HL-60/S4 treated with retinoic acid at 250 ng/mL for 4 days and 3 days (cell line): Measurements from ENCODE around the gene NABP2.

Source experiments
- in situ Hi-C: fragments of 300-500 bp; cut with MboI; formaldehyde crosslinking; loops from 2 replicates; pipeline ENCODE4 v1.7.0; 2022; ENCODE audit warnings: low sequenced_read_pairs

The NABP2 gene

DNA sequence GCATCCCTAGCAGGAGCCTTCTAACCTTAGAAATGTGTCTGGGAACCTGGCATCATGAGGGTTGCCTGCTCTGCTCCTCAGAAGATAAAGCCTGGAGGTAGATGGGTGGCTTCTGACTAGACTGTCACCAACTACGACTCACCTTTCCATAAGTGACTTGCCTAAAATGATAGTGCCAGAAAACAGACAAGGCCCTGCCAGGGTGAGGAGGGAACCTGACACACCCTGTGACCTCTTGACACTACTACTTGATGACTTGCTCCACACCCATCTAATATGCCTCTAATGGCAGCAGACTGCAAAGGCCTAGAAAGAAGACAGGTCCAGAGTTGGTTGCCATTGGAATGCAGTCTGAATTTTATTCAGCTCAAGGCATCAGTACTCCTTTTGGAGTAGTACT is 11.8 kb upstream of the NABP2 start:
- in situ Hi-C loops, result no loop called here

DNA sequence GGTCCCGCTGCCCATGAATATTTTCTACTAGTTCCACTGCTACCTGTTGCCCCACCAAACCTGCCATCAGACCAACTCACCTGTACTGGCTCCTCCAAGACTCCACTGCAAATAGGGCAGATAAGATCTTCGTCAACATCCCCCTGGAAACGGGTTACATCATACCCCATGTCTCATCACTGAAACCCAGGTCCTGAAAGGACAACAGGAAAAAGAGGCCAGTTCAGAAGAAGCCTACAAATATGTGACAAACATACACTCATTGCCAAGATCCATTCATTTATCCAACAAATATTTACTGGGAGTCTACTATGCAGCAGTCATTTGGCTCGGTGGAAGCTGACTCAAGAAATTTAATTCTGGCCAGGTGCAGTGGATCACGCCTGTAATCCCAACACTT is 10.3 kb upstream of the NABP2 start:
- in situ Hi-C loops, result no loop called here

DNA sequence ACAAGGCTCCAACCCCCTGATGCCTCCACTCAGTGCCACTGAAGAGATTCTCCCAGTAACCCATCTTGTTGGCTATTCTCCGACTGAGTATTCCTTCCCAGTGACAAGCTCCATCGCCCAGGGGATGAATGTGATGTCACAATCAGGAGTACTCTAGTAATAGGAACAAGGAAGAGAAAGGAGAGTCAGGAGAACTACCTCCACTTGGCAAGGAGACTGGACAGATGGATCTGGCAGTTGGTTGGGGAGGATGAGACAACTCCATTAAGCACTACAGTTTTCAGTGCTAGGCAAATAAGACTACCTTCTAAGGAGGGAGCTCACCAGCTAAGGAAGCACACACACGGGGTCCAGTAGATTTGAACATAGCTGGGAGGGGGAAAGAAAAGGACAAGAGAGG is 7.7 kb upstream of the NABP2 start:
- in situ Hi-C loops, result no loop called here

DNA sequence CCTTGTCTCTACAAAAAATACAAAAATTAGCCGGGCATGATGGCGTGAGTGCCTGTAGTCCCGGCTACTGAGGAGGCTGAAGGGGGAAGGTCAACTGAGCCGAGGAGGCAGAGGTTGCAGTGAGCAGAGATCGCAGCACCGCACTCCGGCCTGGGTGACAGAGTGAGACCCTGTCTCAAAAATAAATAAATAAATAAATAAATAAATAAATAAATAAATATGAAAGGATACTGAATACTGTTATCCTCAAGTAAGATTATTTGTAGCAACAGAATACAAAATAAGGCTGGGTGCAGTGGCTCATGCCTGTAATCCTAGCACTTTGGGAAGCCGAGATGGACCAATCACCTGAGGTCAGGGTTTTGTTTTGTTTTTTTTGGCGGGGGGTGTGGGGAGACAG is 4.3 kb upstream of the NABP2 start:
- in situ Hi-C loops, result no loop called here

DNA sequence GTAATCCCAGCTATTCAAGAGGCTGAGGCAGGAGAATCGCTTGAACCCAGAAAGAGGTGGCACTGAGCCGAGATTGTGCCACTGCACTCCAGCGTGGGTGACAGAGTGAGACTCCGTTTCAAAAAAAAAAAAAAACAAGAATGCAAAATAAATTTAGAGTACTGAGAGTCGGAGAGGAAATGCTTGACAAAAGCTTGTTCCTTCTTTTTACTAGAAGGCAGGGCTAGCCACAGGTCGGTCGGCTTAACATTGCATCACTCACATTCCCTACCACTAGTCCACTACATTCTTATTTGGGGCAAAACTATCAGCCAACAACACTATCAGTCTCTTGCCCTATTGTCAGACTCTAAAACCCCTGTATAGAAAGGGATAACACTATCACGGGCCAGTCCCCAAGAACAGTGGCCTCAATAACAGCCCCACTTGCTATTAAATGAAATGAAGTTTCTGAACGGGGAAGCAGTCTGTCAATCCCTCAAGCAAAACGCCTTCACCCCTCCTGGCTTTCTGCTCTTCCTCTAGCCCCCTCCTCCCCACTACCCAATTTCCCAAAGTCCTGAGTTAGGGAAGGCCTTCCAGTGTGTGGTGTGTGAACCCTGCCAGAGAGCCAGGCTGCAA is 3.4 kb upstream of the NABP2 start:
- in situ Hi-C loops, result no loop called here

DNA sequence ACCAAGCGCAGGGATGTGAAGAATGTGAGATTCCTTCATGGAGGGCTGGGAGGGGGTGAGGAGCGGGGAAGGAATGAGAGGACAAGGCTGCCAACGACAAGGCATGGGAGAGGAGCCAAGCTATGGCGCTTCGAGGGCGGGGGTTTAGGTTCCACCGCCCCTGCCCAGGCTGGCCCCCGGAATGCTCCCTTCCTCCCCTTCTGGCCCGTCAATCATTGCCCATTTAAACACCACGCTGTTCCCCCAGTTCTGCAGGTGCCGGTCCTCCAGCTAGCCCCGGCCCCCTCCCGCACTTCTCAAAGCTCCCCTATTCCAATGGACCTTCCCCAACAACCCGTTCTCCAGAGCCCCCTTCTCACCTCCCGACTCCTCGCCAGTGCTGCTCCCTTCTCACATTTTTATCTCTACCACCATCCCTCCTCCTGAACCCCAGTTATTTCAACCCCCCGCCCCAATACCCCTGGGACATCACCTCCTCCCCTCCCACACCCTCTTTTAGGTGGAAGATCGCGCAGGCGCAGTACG is 2.8 kb upstream of the NABP2 start:
- in situ Hi-C loops, result no loop called here

DNA sequence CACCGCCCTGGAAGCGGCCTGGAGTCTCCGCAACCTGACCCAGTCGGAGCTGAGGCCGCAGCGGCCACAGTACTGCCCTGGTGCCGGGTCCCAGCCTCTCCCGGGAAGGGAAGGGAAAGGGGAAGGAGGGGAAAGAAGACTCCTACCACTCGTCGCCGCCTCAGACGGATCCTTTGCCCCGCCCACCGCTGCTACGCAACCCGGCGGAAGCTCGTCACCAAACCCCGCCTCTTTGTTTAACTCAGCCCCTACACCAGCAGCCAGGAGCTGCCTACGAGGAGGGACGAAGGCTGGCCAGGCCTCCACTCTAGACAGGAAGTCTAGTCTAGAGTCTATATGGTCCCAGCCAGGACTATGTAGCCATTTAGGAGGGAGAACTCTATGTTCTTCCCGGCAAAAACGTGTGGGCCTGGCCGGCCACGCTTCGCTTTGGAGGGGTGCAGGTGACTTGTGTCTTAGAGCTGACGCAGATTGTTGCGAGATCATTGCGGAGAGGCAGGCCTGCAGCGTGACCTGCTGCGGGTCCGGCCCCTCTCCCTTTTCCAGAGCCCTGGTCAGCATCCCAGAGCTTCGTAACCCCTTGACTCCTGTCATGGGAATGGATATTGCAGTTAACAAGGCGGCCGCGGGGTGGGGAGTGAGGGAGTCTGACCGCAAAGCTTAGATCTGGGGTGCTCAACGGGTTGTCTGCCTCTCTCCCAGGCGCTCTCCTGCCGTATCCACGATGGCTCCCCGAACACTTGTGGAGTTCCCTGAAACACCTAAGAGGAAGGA is 2.2 kb upstream of the NABP2 start, which contains the start of gene RNF41:
TSS of gene RNF41 (minus strand) at position 166 of the 774 bp plus-strand sequence. CDS start 7,875 bp downstream, outside the sequence.
- in situ Hi-C loops, result no loop called here

DNA sequence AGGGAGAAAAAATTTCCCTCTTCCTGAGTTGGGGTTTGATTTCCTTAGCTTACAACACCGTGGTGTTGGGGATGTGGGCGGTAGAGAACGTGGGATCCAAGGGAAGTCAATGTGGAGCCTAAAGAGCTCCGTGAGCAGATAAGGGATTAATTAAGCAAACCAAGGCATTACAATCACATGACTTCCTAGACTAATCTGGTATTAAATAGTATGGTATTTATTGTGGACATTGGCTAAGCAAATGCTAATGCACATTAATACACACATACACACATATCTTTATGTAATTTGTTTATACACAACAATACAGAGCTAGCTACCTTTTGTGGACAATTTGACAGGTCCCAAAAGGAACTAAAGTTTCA is 1.6 kb upstream of the NABP2 start:
- in situ Hi-C loops, result no loop called here

DNA sequence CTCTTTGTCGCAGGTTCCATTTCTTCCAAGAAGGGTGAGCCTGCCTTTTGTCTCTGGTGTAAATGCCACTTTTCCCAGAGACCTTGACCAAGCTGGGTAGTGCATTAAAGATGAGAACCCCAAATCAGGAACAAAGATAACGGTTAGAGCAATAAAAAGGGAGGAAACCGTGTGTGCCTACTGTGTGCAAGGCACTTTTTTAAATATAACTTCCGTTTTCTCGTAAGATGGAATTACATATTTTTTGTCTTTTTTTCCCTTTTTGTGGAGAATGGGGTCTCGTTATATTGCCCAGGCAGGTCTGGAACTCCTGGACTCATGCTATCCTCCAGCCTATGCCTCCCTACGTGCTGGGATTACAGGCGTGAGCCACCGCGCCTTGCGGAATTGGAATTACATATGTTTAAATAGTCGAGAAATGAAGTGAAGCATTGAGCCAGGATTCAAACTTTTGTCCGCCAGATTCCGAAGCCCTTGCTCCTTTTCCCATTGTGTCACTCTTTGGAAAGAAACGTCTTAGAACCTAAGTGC is 506 bp upstream of the NABP2 start:
- in situ Hi-C loops, result no loop called here

DNA sequence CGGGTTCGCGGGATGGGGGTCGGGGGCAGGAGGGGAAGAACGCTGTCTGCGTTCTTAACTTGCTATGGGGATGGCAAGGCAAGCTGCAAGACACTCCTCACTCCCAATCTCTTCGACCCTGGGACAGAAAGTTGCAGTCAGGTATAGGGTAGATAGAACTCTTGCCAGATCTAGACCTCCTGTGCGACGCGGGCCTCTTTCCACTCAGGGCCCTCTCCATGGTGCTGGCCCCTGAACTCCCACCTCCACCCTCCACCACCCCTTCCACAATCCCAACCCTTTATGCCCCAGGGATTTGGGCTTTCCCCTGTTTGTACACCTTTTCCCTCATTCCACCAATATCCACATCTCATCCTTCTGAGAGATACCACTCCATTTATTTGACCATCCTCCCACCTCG is 812 bp downstream of the NABP2 start:
- in situ Hi-C loops, result no loop called here

DNA sequence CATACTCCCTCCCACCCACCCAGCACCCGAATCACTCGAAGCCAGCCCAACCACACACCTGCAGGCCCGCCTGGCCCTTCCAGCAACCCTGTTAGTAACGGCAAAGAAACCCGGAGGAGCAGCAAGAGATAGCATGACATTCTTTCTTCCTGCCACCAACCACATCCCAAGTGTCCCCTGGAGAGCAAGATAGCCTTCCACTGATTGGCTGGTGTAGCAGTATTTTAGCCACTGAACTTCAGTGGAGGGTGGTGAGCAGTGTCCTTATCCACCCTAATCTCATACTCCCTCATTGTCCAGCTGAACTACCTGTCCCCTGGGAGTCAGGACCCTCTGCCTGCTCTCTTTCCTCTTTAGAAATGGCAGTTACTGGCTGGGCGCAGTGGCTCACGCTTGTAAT is 4.9 kb downstream of the NABP2 start:
- in situ Hi-C loops, result no loop called here

DNA sequence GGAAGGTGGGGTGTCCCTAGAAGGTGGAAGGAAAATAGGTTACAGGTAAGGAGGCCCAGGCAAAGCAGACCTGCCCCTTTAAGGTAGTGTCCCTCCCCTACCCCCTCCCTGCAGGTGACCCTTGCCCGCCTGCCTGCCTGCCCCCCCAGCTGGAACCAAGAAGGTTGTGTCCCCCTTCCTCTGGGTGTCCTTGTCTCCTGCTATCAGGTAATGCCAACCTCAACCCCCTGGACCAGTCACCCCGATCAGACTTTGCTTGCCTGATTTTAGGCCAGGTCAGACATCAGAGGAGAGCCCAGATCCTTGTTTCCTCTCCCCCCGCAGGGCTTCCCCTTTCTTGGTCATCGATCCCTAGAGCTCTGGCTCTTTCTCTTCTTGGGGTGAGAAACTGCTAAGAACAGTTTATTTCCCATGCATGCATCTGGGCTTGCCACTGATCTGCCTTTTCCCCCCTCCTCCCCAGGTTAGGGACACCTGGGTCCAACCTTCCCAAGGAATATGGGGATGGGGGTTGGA is 5.8 kb downstream of the NABP2 start, which contains the start of gene SLC39A5:
TSS of gene SLC39A5 (plus strand) at position 136 of the 516 bp plus-strand sequence. CDS start 1,224 bp downstream, outside the sequence.
- in situ Hi-C loops, result no loop called here

DNA sequence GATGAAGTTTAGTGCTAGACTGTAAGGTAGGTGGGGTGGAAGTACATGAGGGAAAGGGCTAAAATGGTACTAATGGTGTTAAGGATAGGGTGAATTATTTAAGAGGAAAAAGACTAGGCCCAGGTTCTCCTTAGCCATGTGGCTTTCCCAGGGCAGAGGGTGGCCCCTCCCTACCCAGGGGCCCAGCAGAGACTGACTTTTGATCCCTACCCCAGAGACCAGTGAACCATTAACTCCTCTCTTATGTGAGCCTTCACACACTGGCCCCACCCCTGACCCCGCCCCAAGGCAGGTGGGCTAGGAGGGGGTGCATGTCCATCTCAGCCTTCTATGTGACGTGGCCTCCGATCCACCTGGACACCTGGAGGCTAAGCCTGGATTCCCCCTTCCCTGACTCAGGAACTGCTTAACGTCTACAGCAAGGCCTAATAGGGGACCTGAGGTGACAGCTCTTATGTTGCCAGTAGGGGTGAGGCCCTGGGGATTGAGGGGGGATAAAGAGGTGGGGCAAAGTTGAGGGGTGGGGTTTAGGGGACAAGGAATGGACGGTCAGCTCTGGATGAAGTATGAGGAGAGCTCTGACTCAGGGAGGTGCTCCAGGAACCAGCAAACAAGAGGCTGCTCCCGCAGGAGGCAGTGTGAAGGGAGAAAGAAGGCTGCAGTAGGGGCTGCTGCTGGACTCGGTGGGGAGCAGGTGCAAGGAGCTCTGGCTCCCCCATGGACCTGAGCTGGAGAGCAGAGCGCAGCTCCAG is 6.5 kb downstream of the NABP2 start:
- in situ Hi-C loops, result no loop called here

DNA sequence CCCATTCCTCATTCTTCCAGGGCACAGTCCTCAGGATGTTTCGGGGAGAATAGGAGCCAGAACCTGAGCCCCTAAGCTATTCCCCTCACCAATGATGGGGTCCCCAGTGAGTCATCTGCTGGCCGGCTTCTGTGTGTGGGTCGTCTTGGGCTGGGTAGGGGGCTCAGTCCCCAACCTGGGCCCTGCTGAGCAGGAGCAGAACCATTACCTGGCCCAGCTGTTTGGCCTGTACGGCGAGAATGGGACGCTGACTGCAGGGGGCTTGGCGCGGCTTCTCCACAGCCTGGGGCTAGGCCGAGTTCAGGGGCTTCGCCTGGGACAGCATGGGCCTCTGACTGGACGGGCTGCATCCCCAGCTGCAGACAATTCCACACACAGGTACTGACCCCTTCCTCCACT is 7.0 kb downstream of the NABP2 start:
- in situ Hi-C loops, result no loop called here

DNA sequence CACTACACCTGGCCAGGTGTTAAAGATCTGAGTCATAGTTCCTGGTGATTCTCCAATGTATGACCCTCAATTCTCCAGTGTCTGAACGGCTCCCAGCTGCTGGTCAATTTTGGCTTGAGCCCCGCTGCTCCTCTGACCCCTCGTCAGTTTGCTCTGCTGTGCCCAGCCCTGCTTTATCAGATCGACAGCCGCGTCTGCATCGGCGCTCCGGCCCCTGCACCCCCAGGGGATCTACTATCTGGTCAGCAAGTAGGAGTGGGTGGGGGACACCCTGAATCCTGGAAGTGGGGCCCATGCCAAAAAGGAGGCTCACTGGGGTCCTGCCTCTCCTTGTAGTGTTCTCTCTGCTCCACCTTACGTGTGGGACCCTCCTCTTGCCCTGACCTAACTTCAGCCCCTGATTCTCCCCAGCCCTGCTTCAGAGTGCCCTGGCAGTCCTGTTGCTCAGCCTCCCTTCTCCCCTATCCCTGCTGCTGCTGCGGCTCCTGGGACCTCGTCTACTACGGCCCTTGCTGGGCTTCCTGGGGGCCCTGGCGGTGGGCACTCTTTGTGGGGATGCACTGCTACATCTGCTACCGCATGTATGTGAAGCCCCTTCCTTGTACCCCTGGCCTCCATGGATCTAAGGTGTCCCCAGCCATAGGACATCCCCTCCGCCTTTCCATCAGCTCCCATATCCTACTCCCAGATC is 10.7 kb downstream of the NABP2 start:
- in situ Hi-C loops, result no loop called here

DNA sequence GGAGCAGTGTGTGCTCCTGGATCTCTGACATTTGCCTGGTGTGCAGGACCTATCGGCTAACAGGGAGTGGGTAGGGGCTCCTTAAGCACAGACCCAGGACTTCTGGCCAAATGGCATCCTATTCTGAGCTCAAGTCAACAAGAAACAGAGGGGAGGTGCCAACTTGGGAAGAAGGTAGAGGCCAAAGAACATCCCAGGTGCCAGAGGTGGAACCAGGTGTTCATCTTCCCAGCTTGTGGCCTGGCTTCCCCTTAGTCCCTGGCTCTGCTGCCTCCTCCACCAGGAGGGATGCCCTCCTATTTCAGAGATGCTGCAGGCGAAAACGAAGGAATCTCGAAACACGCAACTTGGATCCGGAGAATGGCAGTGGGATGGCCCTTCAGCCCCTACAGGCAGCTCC is 11.9 kb downstream of the NABP2 start:
- in situ Hi-C loops, result no loop called here

DNA sequence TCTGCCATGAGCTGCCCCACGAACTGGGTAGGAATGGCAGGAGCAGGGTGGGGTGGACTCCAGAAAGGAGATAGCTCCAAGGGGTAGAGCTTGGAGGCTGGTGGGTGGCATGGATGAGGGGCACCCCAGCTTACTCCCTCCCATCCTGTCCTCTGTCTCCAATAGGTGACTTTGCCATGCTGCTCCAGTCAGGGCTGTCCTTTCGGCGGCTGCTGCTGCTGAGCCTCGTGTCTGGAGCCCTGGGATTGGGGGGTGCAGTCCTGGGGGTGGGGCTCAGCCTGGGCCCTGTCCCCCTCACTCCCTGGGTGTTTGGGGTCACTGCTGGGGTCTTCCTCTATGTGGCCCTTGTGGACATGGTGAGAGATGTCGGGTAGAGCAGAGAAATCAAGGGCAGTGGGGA is 12.8 kb downstream of the NABP2 start:
- in situ Hi-C loops, result no loop called here

DNA sequence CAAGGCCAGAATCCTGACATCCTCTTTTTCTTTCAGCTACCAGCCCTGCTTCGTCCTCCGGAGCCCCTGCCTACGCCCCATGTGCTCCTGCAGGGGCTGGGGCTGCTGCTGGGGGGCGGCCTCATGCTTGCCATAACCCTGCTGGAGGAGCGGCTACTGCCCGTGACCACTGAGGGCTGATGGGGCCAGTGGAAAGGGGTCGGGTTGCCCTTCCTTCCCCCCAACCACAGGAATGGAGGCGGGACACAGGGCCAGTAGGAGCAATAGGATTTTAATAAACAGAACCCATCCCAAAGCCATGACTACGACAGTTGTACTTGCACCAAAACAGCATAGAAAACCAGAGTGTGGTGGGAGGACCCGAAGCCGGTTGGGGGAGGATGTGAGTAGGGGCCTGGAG is 13.4 kb downstream of the NABP2 start:
- in situ Hi-C loops, result no loop called here

DNA sequence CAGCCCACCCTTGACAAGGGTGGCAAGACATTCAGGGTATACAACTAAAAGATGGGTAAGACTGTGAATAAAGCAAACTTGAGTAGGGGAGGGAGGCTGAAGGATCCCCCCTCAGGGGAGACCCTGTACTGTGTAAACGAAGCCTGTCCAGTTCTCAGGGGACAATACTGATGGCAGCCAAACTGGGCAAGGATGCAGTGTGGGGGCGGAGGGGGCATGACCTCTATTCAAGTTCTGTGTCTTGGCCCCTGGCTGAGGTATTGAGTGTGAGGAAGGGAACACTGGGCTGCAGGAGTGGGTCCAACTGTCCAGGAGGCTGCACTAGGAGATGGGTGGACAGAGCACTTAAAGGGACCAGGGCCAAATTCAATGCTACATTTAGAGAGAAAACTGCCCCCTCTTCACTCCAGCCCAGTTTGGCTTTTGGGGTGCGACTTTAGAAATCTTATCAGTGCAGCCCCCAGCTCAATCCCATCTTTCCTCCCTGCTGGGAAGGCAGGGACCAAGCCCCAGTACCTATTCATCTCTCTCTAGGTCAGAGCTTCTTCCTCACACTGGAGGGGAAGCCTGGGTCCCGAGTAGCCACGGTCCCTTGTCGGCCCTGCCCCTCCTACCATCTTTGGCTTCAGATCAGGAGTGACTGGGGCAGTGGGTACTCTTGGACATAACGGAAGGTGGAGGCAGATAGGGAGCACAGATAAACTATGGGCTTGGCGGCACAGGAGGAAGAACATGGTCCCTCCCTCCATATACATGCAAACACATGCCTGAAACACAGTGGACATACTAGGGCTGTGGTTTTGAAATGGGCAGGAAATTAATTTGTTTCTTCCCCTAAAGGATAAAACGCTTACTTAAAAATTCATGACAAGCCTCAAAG is 17.5 kb downstream of the NABP2 start:
- in situ Hi-C loops, result no loop called here

DNA sequence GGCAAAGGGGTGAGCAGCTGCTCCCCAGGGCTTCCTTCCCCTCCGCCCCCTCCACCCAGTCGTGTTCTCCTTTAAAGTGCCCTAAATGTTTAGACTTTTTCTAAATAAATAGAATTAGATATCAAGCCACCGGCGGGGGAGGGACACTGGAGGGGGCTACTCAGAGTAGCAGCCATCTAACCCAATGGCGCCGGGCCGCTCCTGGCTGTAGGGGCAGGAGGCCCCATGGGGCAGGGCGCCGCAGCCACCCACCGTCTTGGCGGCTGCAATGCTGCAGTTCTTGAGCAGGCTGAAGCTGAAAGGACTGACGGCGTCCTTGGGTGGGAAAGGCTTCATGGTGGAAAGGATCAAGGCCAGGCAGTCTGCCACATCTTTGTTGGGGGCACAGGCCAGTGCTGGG is 18.8 kb downstream of the NABP2 start:
- in situ Hi-C loops, result no loop called here
